NCI-H82 treated with DMSO at 0.1 percent for 48 hours (cell line): ENCODE results near the gene UBALD1.

Experiments used
- DNase-seq: peaks from one replicate; lab custom pipeline; 2025; ENCODE audit not compliant: unreplicated experiment; lab: John Stamatoyannopoulos, UW

UBALD1 gene

DNA sequence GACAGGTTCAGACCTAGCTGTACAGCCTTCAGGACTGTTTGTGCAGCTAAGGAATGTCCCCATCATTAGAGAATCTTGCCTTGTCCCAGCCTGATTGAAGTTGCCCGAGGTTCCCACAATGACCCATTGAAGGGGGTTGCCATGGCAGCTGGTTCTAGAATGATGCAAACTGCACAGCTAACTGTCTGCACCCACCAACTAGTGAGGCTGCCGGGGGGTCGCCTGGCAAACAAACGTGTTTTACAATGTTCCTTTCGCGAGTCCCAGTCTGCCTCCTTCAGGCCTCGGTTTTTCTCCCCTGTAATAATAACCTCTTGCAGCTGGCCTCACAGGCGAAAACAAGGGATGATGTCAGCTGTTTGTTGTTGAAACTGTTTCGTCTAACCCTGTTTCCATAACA is 53.1 kb downstream of the UBALD1 start:
- DNase-seq = no peak
